ENCODE data around the gene PLCB4. TPM values are rescaled to one million over a fixed set of nuclear protein-coding genes. Genes with fewer than 3 reads are reported as not detected.

Gene PLCB4
- polyA plus RNA-seq, 1 of the 3 experiments (the other 2 are of a cell fraction): 5.5 TPM

GRCh38 chr20:9141070-9141469 lies 72.2 kb downstream of the PLCB4 start:
- CTCF ChIA-PET: no interaction called here
- Histone ChIP-seq H2AFZ (ENCODE audit: low read depth) (no peak overlapping the region), H3K9ac (no peak overlapping the region), H3K27ac (ENCODE audit: low read depth in 2 of 2, low read length in 1 of 2) (no peak overlapping the region; a peak in 1 of 4 replicates), H3K9me2 (no peaks in the 10 kb centered on the region), H3K4me1 (ENCODE audit: control insufficient read depth in 1 of 2, insufficient read depth in 2 of 2, low read depth in 1 of 2, low read length in 1 of 2) (no peaks in the 10 kb centered on the region; a peak in 1 of 4 replicates), H3K4me2 (no peak overlapping the region), H3K27me3 (ENCODE audit: insufficient read depth) (no peaks in the 10 kb centered on the region), H3K36me3 (replicated peaks in 1 of 2; ENCODE audit: control insufficient read depth in 1 of 2, insufficient read depth in 2 of 2, low read length in 1 of 2) (no peaks in the 10 kb centered on the region), H3K9me3 (no peaks in the 10 kb centered on the region), H3K79me2 (ENCODE audit: insufficient read depth) (peaks cover 2% of the 10 kb centered on the region; the same call in 1 of the 2 replicates), H4K20me1 (ENCODE audit: insufficient read depth) (no peaks in the 10 kb centered on the region), H3K4me3 (ENCODE audit: low read depth in 2 of 2, low read length in 1 of 2) (no peak overlapping the region), H3F3A (replicated peaks; ENCODE audit: insufficient read depth) (no peaks in the 10 kb centered on the region)
- DNase-seq: no peak
- POLR2A ChIA-PET: no interaction called here
- TF ChIP-seq NFIC (IDR thresholded peaks at IDR 0.05; ENCODE audit: borderline replicate concordance): peak; percentile 72
- no peak for TF ChIP-seq TEAD4 (IDR thresholded peaks at IDR 0.05; ENCODE audit: borderline replicate concordance, insufficient read depth)
- 69% methylated on average over 1 of the region's 1 CpG for WGBS (ENCODE audit: low lambda C conversion rate)

- ChIA-PET POLR2A (no interaction called here), CTCF (no interaction called here)
- H3K79me2 ChIP-seq (ENCODE audit: insufficient read depth): peaks cover 4% of the 10 kb centered on the region; the same call in 1 of the 2 replicates
- H3K36me3 ChIP-seq (replicated peaks in 1 of 2; ENCODE audit: control insufficient read depth in 1 of 2, insufficient read depth in 2 of 2, low read length in 1 of 2): no peaks in the 10 kb centered on the region
- no peaks in the 10 kb centered on the region for H4K20me1 ChIP-seq (ENCODE audit: insufficient read depth)
- H3K27ac ChIP-seq (ENCODE audit: low read depth in 2 of 2, low read length in 1 of 2): no peak overlapping the region
- no peak overlapping the region for H3K9ac ChIP-seq
- H3K4me1 ChIP-seq (ENCODE audit: control insufficient read depth in 1 of 2, insufficient read depth in 2 of 2, low read depth in 1 of 2, low read length in 1 of 2): peaks cover 0 to under 1% of the 10 kb centered on the region in 2 experiments; a peak in 2 of 4 replicates
- no peaks in the 10 kb centered on the region for H3K9me3 ChIP-seq
- no peak overlapping the region for H2AFZ ChIP-seq (ENCODE audit: low read depth)
- TF ChIP-seq SMC3 (IDR thresholded peaks at IDR 0.05; ENCODE audit: low read depth, low read length) (no peak), GATA2 (CRISPR knock-in tag; IDR thresholded peaks at IDR 0.05) (no peak), JUND (IDR thresholded peaks at IDR 0.05) (no peak), RXRA (IDR thresholded peaks at IDR 0.05; ENCODE audit: borderline replicate concordance, low read depth) (no peak), EP300 (IDR thresholded peaks at IDR 0.05; ENCODE audit: borderline replicate concordance in 1 of 2, low read depth in 1 of 2, low read length in 1 of 2) (no peak)
- H3F3A ChIP-seq (replicated peaks; ENCODE audit: insufficient read depth): no peaks in the 10 kb centered on the region
- H3K27me3 ChIP-seq (ENCODE audit: insufficient read depth): no peaks in the 10 kb centered on the region
- H3K4me2 ChIP-seq: no peak overlapping the region
- H3K9me2 ChIP-seq: no peaks in the 10 kb centered on the region
- no peak for DNase-seq
- no peak overlapping the region for H3K4me3 ChIP-seq (ENCODE audit: low read depth in 2 of 2, low read length in 1 of 2)
Measured at GRCh38 chr20:9141921-9142320, 73.0 kb downstream of the PLCB4 start.

DNA sequence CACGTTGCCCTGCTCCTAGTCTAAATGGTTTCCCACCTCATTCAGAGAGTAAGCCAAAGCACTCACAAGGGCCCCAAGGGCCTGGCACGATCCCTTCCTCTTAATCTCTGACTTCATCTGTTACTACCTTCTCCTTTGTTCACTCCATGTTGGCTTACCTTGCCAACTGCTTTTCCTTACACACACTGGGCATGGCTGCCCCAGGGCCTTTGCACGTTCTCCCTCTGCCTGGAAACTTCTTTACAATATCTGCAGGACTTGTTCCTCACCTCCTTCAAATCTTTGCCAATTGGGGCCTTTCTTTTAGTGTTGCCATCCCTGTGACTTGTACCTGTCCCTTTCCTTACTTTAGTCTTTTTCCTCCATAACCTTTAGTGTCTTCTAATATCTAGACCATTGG lies 73.9 kb downstream of the PLCB4 start:
- H3K27me3 ChIP-seq (ENCODE audit: insufficient read depth): no peaks in the 10 kb centered on the region
- H3K9me3 ChIP-seq: no peaks in the 10 kb centered on the region
- peaks cover 0 to 4% of the 10 kb centered on the region in 2 experiments; a peak in 2 of 4 replicates for H3K4me1 ChIP-seq (ENCODE audit: control insufficient read depth in 1 of 2, insufficient read depth in 2 of 2, low read depth in 1 of 2, low read length in 1 of 2)
- no peak overlapping the region for H2AFZ ChIP-seq (ENCODE audit: low read depth)
- DNase-seq: no peak
- H3K36me3 ChIP-seq (replicated peaks in 1 of 2; ENCODE audit: control insufficient read depth in 1 of 2, insufficient read depth in 2 of 2, low read length in 1 of 2): no peaks in the 10 kb centered on the region
- no peak overlapping the region for H3K4me2 ChIP-seq
- CTCF ChIA-PET: no interaction called here
- TF ChIP-seq RCOR1 (IDR thresholded peaks at IDR 0.05; ENCODE audit: low read length) (no peak), TCF12 (IDR thresholded peaks at IDR 0.05) (no peak), MEF2A (IDR thresholded peaks at IDR 0.05; ENCODE audit: borderline replicate concordance, low read depth) (no peak), GATA2 (CRISPR knock-in tag; IDR thresholded peaks at IDR 0.05) (no peak), REST (IDR thresholded peaks at IDR 0.05; ENCODE audit: low read depth, low read length) (no peak), GABPA (IDR thresholded peaks at IDR 0.05; ENCODE audit: low read depth) (no peak)
- TF ChIP-seq, protein P1, sequence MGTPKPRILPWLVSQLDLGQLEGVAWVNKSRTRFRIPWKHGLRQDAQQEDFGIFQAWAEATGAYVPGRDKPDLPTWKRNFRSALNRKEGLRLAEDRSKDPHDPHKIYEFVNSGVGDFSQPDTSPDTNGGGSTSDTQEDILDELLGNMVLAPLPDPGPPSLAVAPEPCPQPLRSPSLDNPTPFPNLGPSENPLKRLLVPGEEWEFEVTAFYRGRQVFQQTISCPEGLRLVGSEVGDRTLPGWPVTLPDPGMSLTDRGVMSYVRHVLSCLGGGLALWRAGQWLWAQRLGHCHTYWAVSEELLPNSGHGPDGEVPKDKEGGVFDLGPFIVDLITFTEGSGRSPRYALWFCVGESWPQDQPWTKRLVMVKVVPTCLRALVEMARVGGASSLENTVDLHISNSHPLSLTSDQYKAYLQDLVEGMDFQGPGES (IDR thresholded peaks at IDR 0.05; ENCODE audit: low read depth, low read length): no peak
- peaks cover 4% of the 10 kb centered on the region; the same call in 1 of the 2 replicates for H3K79me2 ChIP-seq (ENCODE audit: insufficient read depth)
- H4K20me1 ChIP-seq (ENCODE audit: insufficient read depth): no peaks in the 10 kb centered on the region
- H3F3A ChIP-seq (replicated peaks; ENCODE audit: insufficient read depth): no peaks in the 10 kb centered on the region
- no peak overlapping the region for H3K9ac ChIP-seq
- H3K9me2 ChIP-seq: no peaks in the 10 kb centered on the region
- POLR2A ChIA-PET: no interaction called here
- H3K4me3 ChIP-seq (ENCODE audit: low read depth in 2 of 2, low read length in 1 of 2): no peak overlapping the region
- WGBS (ENCODE audit: low lambda C conversion rate): 95% methylated on average over 3 of the region's 3 CpGs
- no peak overlapping the region for H3K27ac ChIP-seq (ENCODE audit: low read depth in 2 of 2, low read length in 1 of 2)

All from SK-N-SH (cell line).